Activated CD8-positive, alpha-beta memory T cell treated with anti-CD3 and anti-CD28 coated beads for 36 hours (primary cell): ENCODE data around the gene PNKD. TPM values are rescaled to one million over a fixed set of nuclear protein-coding genes. Genes with fewer than 3 reads are reported as not detected.

Experiments
- CTCF ChIA-PET: fragments of 350-600 bp; sonication (Branson Sonifier 250); formaldehyde crosslinking; loops from one replicate; lab custom pipeline; 2021; ENCODE audit warnings: antibody characterized with exemption; lab: Charles Lee
- POLR2A ChIA-PET: fragments of 350-600 bp; sonication (Branson Sonifier 250); formaldehyde crosslinking; loops from one replicate; lab custom pipeline; 2021; ENCODE audit warnings: antibody characterized with exemption; lab: Charles Lee
- total RNA-seq, 2 experiments: library from RNA; stranded (reverse); gene quantifications; one replicate each; pipeline ENCODE4 v1.2.3, GENCODE V29; 2021

PNKD gene
- total RNA-seq, 2 experiments from 2014 or later = 22.7 to 24.1 TPM

DNA sequence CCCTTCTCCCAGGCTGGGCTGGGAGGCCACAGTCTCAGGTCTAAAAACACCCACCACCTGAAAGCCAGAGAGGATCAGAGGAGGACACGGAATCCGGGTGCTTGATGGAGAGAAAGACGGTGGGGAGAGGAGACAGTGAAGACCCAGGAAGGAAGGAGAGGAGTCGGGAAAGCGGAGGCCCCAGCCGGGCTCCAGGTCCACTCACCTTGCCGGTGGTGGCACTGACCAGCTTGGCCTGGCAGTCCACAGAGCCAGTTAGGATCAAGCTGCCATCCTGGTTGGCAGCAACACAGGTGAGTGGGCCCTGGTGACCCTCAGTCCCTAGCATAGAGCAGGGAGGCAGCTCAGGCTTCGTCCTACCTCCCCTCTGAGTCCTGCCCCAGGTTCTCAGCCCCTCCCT is 4.7 kb upstream of the PNKD start:
- CTCF ChIA-PET = interaction anchor here (0.7 to 1.2 kb wide), 2 partner anchors 10 to 36 kb away, joined by 3 read pairs; no protein-coding TSS in a partner anchor

DNA sequence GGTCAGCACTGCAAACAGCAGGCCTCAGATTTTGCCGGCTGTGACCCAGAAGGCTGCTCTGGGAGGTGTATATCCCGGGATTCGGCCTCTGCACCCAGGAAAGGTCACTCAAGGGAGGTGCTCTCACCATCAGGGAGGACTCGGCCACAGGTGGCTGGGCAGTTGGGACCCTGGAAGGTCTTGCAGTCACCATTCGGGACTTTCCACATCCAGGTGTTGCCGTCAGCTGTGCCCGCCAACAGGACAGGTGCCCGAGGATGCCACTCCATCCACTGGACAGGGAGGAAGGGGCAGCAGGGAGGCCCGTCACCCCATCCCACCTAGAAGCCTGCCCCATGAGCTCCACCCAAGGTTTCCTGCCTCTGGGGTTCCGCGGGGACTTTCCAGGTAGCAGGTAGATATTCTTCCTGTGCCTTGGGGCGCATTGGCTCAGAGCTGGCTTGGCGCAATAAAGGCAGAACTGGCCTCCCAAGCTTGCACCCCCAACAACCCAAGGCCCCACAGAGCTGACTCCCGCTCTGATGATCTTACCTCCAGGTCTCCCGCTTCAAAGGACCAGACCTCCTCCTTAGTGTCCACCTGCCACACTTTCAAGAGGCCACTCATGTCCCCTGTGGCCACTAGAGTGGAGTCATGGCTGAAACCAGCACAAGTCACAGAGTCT is 3.9 kb upstream of the PNKD start:
- POLR2A ChIA-PET = no interaction called here
- CTCF ChIA-PET = interaction anchor here (0.7 to 1.2 kb wide), 2 partner anchors 9 to 37 kb away, joined by 3 to 5 read pairs; no protein-coding TSS in a partner anchor

More for the DNA sequence above, 4.7 kb upstream of the PNKD start:
- POLR2A ChIA-PET = no interaction called here

DNA sequence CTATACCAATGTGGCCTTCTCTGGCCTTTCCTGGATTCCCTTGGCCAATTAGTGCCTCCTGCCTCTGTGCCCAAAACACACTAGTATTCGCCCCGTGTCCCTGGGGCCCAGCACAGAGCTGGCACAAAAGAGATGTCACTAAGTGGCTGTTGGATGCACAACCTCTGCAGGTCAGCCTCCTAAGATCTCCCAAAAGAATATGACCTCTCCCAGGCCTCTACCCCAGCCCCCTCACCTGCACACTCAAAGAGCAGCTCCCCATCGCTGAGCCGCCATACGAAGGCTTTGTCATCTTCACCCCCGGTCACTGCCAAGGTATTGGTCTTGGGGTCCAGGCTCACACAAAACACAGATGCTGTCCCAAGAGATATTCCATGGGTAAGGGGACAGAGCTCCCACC is 3.1 kb upstream of the PNKD start:
- CTCF ChIA-PET = interaction anchor here (0.9 to 1.2 kb wide), 2 partner anchors 10 to 25 kb away, joined by 3 to 5 read pairs; no protein-coding TSS in a partner anchor
- POLR2A ChIA-PET = interaction anchor here (0.9 kb wide), 1 partner anchor 18 kb away, joined by 3 read pairs; no protein-coding TSS in a partner anchor

DNA sequence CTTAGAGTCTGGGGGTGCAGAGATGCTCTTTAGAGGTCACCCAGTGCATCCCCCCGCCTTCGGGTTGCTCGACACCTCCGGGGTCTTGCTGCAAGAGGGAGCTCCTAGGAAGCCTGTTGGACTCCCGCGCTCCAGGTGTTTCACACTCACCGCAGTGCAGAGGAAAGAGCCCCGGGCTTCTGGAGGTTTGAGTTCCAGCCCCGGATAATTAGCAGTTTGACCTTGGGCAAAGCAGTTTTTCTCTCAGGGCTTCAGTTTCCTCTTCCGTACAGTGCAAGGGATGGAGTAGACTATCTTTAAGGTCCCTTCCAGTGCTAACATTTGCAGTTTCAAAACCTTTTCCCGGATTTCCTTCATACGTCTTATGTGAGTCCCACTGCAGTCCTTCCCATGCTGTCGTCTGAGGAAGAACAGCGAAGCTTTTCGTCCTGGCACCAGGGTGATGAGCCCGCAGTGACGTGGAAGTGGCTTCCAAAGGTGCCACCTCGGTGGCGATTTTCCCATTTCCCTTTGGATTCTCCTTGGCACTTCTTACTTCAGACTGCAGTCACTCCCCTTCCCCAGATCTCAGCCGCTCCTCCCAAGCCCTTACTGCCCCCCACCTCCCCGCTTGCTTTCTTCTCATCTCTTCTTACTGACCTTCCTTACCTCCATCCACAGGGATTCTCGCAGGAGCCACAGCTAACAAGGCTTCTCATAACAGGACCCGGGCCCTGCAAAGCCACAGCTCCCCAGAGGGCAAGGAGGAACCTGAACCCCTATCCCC is 585 bp downstream of the PNKD start:
- POLR2A ChIA-PET = interaction anchor here (0.6 to 2.9 kb wide), 9 partner anchors 13 to 389 kb away, joined by 3 to 34 read pairs (median 4); partner anchors contain the start of genes BCS1L and ZNF142
- CTCF ChIA-PET = interaction anchor here (0.8 to 4.7 kb wide), 11 partner anchors 12 to 129 kb away, joined by 3 to 70 read pairs (median 5); partner anchors contain the start of genes CATIP and TMBIM1

DNA sequence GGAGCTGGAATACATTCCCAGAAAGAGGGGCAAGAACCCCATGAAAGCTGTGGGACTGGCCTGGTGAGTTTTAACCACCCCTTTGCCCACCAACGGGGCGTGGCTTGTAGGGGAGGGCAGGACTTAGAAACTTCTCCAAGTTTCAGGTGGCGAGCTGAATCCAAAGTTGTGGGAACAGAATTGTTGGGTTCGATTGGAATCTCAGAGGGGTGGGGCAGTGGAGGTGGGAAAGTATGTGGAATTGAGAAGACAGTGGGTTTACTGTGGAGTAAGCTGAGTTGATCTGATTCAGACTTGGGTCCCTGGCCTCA is 1.1 kb downstream of the PNKD start:
- POLR2A ChIA-PET = interaction anchor here (0.5 to 2.9 kb wide), 3 partner anchors 13 to 257 kb away, joined by 3 to 34 read pairs (median 4); no protein-coding TSS in a partner anchor
- CTCF ChIA-PET = interaction anchor here (0.6 to 4.7 kb wide), 7 partner anchors 13 to 124 kb away, joined by 3 to 70 read pairs (median 5); partner anchors contain the start of genes CATIP and TMBIM1

DNA sequence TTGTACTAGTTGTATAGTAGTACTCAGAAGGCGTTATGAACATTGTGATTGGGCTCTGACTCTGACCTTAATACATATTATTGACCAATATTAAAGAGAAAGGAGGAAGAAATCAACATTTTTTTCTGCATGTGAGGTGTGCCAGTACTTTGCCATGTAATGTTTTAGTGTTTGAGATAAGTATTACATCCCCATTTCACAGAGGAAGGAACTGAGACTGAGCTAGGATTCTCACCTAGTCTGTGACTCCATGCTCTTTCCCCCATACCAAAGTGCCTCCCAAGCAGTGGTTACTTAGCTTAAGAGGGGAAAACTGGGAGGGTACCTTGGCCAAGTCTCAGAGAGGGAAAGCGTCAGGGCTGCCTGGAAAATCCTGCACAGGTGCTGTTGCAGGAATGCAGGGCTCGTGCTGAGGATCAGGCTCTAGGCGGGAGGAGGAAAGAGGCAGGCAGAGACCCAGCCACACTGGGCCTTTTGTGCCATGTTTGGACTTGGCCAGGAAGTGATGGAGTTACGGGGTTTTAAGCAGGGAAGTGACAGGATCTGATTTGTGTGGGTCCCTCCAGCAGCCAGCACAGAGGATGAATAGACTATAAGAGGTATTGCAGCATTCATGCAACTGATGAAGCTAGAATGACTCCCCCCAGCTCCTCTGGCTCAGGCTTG is 1.7 kb downstream of the PNKD start:
- CTCF ChIA-PET = interaction anchor here (0.6 to 4.7 kb wide), 8 partner anchors 12 to 124 kb away, joined by 3 to 70 read pairs (median 4); partner anchors contain the start of genes CATIP and TMBIM1
- POLR2A ChIA-PET = interaction anchor here (0.5 to 2.9 kb wide), 3 partner anchors 12 to 257 kb away, joined by 3 to 34 read pairs (median 4); no protein-coding TSS in a partner anchor

DNA sequence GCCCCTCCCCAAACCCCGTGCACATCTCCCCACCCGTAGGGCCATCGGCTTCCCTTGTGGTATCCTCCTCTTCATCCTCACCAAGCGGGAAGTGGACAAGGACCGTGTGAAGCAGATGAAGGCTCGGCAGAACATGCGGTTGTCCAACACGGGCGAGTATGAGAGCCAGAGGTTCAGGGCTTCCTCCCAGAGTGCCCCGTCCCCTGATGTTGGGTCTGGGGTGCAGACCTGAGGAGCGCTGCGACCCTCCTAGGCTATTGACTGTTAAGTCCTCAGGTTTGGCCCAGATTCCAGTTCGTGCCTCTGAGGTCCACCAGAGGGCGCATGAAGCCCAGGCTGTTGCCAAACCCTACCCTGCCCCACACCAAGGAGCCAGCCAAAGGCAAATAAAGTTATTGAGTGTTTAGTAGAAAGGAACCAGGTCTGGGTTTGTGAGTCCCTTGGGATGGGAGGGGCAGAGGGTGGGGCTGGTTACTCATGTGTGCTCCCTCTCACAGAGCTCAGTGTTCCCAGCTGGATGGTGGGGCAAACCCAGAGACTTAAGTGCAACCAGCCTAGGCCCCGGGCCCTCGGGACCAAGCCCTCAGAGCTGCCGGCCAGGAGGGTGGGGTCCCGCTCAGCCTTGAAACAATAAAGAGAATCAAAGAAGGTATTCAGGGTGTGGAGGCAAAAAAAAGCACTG is 2.4 kb downstream of the PNKD start:
- POLR2A ChIA-PET = interaction anchor here (2.9 kb wide), 1 partner anchor 14 kb away, joined by 34 read pairs; no protein-coding TSS in a partner anchor
- CTCF ChIA-PET = interaction anchor here (0.6 to 4.7 kb wide), 9 partner anchors 11 to 122 kb away, joined by 3 to 70 read pairs (median 4); partner anchors contain the start of genes CATIP and TMBIM1

DNA sequence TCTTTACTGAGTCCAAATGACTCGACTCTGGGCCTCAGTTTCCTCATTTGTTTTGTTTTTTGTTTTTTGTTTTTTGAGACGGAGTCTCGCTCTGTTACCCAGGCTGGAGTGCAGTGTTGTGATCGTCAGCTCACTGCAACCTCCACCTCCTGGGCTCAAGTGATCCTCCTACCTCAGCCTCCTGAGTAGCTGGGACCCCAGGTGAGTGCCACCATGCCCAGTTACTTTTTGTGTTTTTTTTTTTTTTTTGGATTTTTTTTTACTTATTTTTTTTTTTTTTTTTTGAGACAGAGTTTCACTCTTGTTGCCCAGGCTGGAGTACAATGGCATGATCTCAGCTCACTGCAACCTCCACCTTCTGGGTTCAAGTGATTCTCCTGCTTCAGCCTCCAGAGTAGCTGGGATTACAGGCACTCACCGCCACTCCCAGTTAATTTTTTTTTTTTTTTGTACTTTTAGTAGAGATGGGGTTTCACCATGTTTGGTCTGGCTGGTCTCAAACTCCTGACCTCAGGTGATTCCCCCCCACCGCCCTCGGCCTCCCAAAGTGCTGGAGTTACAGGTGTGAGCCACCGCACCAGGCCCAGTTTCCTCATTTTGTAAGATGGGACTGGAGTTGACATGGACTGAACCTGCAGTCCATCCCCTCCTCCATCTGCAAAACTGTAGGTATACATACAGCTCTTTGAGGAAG is 3.0 kb downstream of the PNKD start:
- POLR2A ChIA-PET = interaction anchor here (0.6 to 0.7 kb wide), 2 partner anchors 11 to 16 kb away, joined by 3 to 7 read pairs; no protein-coding TSS in a partner anchor
- CTCF ChIA-PET = interaction anchor here (0.6 to 4.7 kb wide), 9 partner anchors 11 to 924 kb away, joined by 3 to 70 read pairs (median 5); partner anchors contain the start of genes CATIP and TMBIM1

DNA sequence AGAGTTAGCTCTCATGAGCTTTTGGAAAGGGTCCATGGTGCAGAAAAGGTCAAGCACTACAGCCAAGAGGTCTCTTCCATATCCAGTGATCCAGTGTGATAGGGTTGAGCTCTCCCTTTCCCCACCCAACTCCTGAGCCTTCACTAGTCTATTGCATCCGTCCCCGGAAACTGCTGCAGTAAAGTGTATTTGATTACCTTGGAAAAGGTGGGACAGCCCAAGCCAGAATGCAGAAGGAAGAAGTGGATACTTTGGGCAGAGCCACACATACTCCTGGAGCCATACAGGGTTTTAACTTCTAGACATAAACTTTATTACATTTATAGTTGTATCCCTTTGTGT is 3.6 kb downstream of the PNKD start:
- POLR2A ChIA-PET = interaction anchor here (0.5 to 0.7 kb wide), 3 partner anchors 11 to 42 kb away, joined by 3 to 7 read pairs (median 5); no protein-coding TSS in a partner anchor
- CTCF ChIA-PET = interaction anchor here (0.6 to 4.7 kb wide), 6 partner anchors 10 to 83 kb away, joined by 4 to 70 read pairs (median 9); partner anchors contain the start of genes CATIP and TMBIM1

DNA sequence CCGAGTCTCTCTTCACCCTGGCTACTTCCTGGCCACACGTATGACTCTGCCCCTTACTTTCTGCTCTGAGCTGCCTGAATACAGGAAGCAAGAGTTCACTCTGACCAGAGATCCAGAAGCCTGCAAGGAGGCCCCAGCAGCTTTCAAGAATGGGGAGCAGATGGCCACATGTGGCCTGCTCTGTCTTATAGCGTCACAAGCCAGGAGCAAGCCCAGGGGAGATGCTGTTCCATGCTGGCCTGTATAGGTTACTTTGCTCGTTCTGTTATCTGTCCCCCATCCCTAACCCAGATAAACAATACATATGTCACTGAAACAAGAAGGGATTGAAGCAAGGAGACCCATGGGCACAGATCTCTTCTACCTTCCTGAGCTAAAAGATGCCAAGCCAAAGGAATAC is 4.3 kb downstream of the PNKD start:
- ChIA-PET CTCF (interaction anchor here (1.3 to 2.7 kb wide), 4 partner anchors 10 to 82 kb away, joined by 3 to 13 read pairs (median 5); partner anchors contain the start of gene CATIP), POLR2A (no interaction called here)

DNA sequence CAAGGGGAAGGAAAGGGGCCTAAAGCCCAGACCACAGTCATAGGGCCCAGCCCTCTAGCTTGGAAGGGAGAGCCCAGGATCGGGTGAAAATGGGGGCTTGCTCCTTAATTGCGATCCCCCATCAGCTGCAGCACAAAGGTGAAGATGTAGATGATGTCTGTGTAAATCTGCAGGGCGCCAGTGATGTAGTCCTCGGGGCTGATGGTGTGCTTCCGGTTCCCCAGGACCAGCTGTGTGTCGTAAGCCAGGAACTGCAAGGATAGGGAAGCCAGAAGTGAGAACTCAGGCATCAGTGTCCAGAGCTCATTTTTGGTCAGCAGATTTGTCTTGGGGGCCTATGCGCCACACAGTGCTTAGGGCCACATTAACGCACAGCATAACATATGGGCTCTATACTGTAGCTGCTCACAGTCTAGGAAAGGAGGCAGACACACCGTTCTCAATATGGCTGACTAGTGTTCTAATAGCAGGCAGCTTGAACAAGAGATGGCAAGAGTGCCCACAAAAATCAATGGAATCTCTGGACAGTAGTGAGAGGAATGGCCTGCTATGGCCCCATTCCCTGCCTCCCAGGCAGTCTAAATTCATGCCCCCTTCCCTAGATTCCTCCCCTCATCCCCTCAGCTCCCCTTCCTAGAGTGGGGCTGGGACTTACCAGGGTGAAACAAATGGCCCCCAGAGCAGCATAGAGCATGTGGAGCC is 5.2 kb downstream of the PNKD start:
- CTCF ChIA-PET = interaction anchor here (1.3 to 2.7 kb wide), 5 partner anchors 9 to 81 kb away, joined by 3 to 13 read pairs (median 4); partner anchors contain the start of gene CATIP
- POLR2A ChIA-PET = no interaction called here

DNA sequence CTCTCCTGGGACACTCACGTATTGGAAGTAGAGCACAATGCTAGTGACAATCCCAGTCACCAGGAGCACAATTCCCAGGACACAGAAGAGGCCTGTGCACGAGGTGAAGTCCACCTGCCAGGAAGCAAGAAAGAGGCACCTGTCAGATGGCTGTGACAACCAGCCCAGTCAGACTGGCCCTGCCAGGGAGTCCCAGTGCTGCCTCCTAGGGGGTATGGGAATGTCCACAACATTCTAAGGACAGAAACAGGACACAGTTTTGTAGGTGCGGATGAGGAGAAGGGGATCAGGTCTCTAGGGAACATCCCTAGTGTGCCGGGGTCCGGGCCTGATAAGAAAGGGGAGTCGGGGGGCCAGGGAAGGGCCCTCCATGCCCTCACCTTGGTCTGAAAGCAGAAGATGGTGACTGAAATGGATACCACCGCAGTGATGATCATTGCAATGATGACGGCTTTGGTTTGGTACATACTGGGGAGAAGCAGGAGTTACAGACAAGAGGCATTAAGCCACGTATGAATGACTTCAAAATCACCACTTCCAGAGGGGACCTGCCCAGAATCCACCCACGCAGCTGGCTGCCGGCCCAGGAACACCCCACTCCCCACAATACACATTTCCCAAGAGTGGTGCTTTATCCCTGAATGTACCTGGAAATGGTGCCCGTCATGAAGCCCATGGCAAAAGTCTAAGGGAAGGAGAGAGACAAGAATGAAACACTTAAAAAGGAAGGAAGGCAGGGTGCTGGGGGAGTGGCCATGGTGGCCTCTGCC is 6.9 kb downstream of the PNKD start:
- POLR2A ChIA-PET = interaction anchor here (0.6 kb wide), 1 partner anchor 10 kb away, joined by 3 read pairs; no protein-coding TSS in a partner anchor
- CTCF ChIA-PET = no interaction called here

DNA sequence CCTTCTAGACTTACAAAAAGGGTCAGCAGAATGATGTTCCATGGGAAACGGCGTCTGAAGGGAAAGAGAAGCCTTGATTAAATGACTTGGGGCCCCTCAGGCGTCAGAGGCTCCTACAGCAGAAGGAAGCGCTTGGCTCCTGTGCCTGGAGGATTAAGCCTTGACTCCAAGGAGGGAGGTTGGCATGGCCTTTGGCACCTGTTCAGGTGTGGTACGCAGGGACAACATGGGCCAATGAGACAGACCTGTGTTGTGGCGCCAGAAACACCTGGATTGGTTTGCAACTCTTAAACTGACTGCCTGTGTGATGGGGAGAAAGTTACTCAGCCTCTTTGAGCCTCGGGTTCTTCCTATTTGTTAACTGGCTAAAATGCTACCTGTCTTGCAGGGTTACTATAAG is 7.6 kb downstream of the PNKD start:
- ChIA-PET CTCF (no interaction called here), POLR2A (no interaction called here)

DNA sequence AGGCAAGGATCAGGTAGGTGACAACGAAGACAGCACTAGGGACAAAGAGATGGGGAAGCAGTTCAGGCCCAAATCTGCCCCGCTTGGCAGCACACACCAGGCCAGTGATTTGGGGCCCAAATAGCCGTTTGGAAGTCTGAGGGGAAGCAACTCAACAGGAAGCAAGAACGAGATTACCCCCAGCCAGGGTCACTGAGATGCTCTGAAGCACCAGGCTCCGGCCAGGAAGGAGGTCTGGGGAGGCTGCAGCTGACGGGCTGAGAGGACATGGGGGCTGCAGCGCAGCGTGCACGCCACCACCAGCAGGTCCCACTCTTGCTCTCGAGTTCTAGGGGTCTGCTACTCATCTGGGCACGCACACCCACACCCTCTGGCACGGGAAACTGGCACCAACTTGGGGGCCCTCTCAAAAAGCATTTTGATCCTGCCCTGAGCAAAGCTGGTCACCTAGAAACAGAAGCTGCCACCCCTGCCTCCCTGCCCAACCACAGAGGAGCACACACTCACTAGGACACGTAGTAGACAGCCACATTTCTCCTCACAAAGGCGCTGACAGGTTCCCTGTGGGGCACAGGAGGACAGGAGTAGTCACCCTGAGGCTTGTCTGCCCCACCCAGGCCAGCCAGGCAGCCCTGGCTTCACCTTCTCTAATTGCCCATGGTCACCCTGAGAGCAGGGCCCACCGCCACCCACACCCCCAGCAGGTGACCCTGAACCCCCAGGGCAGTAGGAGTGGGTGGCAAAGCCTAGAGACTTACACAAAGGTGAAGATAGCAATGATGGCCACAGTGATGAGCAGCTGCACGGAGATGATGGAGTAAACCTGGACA is 8.4 kb downstream of the PNKD start:
- ChIA-PET POLR2A (interaction anchor here (1.1 kb wide), 1 partner anchor 14 kb away, joined by 3 read pairs; the partner anchor contains the start of gene TMBIM1), CTCF (no interaction called here)

DNA sequence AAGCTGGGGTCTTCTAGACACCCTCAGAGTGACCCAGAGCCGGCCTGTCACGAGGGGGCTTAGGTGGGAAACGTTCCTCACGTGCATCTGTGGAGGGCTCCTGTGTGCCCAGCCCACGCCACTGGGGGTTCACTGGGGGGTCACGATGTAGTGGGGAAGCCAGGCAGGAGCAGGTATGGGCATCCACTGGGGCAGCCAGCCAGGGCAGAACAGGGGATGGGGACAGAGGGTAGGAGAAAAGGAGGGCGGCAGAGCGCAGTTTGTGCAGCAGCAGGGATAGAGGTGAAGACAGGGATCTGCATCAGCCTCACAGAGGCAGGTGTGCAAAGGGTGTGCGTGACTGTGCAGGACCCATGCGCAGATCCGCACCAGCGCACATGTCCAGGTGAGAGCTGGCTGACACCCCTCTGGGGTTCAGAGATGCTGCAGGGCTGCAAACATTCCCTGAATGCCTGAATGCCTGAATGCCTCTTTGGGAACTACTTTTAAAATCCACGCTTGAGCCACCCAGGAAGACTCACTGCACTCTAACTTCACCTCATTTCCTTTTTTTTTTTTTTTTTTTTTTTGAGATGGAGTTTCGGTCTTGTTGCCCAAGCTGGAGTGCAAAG is 10.0 kb downstream of the PNKD start:
- CTCF ChIA-PET = interaction anchor here (1.0 to 7.3 kb wide), 2 partner anchors 9 to 23 kb away, joined by 3 to 70 read pairs; partner anchors contain the start of genes AAMP and PNKD
- POLR2A ChIA-PET = no interaction called here
